HepG2 (cell line): ENCODE data around the gene BCAS4. TPM values are rescaled to one million over a fixed set of nuclear protein-coding genes. Genes with fewer than 3 reads are reported as not detected.
A peak's percentile ranks its signal among the peaks of the same experiment; 100 is the strongest.

Experiments
- ATM ChIP-seq: fragments of 450-650 bp; IDR thresholded peaks from 2 replicates; pipeline ENCODE4 v1.7.1; 2017; ENCODE audit warnings: mild to moderate bottlenecking, borderline replicate concordance
- KDM1A ChIP-seq: IDR thresholded peaks from 2 replicates; pipeline ENCODE4 v1.6.1; 2016; ENCODE audit warnings: missing compliant biosample characterization
- KDM6A ChIP-seq: IDR thresholded peaks from 2 replicates; pipeline ENCODE4 v1.6.1; 2016; ENCODE audit warnings: low read depth
- RBAK ChIP-seq: sonication (generic); formaldehyde crosslinking; IDR thresholded peaks from 2 replicates; pipeline ENCODE4 v1.5.1; 2020; ENCODE audit warnings: mild to moderate bottlenecking, missing genetic modification reagents
- SETDB1 ChIP-seq: sonication (generic); formaldehyde crosslinking; IDR thresholded peaks from 2 replicates; pipeline ENCODE4 v1.5.1; 2020; ENCODE audit warnings: missing genetic modification reagents, mild to moderate bottlenecking, borderline replicate concordance
- SIX1 ChIP-seq: sonication (generic); formaldehyde crosslinking; IDR thresholded peaks from 2 replicates; pipeline ENCODE4 v1.4.0; 2020; ENCODE audit warnings: missing genetic modification reagents, borderline replicate concordance
- TAF15 ChIP-seq: fragments of 200-400 bp; formaldehyde crosslinking; IDR thresholded peaks from one replicate; pipeline ENCODE4 v1.6.1; 2018; ENCODE audit warnings: mild to moderate bottlenecking, low read depth, low read length; ENCODE audit not compliant: poor library complexity, severe bottlenecking
- ZFP41 ChIP-seq: sonication (generic); formaldehyde crosslinking; IDR thresholded peaks from 2 replicates; pipeline ENCODE4 v1.4.0; 2020; ENCODE audit warnings: mild to moderate bottlenecking, missing genetic modification reagents, borderline replicate concordance
- ZGPAT ChIP-seq: IDR thresholded peaks from 2 replicates; pipeline ENCODE4 v1.6.1; 2016; ENCODE audit warnings: mild to moderate bottlenecking
- ZNF180 ChIP-seq: sonication (generic); formaldehyde crosslinking; IDR thresholded peaks from 2 replicates; pipeline ENCODE4 v1.4.0; 2020; ENCODE audit warnings: low read depth, missing genetic modification reagents, borderline replicate concordance
- ZNF44 ChIP-seq: sonication (generic); formaldehyde crosslinking; IDR thresholded peaks from 2 replicates; pipeline ENCODE4 v1.5.1; 2020; ENCODE audit warnings: mild to moderate bottlenecking, missing genetic modification reagents
- ZNF468 ChIP-seq: sonication (generic); formaldehyde crosslinking; IDR thresholded peaks from 2 replicates; pipeline ENCODE4 v1.8.0; 2022; ENCODE audit warnings: mild to moderate bottlenecking, moderate library complexity, missing genetic modification reagents
- ZNF543 ChIP-seq: sonication (generic); formaldehyde crosslinking; IDR thresholded peaks from 2 replicates; pipeline ENCODE4 v1.4.0; 2020; ENCODE audit warnings: mild to moderate bottlenecking, missing genetic modification reagents
- ZNF567 ChIP-seq: sonication (generic); formaldehyde crosslinking; IDR thresholded peaks from 2 replicates; pipeline ENCODE4 v1.8.1; 2023; ENCODE audit warnings: mild to moderate bottlenecking, missing genetic modification reagents, borderline replicate concordance
- ZNF574 ChIP-seq: sonication (generic); formaldehyde crosslinking; IDR thresholded peaks from 2 replicates; pipeline ENCODE4 v1.4.0; 2020; ENCODE audit warnings: missing genetic modification reagents
- ZNF580 ChIP-seq: IDR thresholded peaks from 2 replicates; pipeline ENCODE4 v1.6.1; 2016; ENCODE audit warnings: low read depth, borderline replicate concordance
- ZNF644 ChIP-seq: IDR thresholded peaks from 2 replicates; pipeline ENCODE4 v1.6.1; 2016; ENCODE audit warnings: low read depth
- ZSCAN30 ChIP-seq: sonication (generic); formaldehyde crosslinking; IDR thresholded peaks from 2 replicates; pipeline ENCODE4 v1.5.0; 2020; ENCODE audit warnings: mild to moderate bottlenecking, missing genetic modification reagents
- polyA plus RNA-seq, 8 experiments: library from polyadenylated mRNA; depleted of rRNA in 3 of 8; stranded (reverse) in 7 of 8; unstranded in 1 of 8; fragments of >200 nt; fragmentation: Illumina TruSeq in 4 of 8; extraction: Trizol in 4 of 8; gene quantifications; 2 replicates each; pipeline versions ENCODE4 v1.2.1 to v1.2.3, GENCODE V29; 2011 to 2016; ENCODE audit warnings: low read depth in 4 of 8, missing spikeins in 1 of 8, mixed read lengths in 1 of 8; ENCODE audit not compliant: insufficient read depth in 1 of 8
- total RNA-seq, 5 experiments: library from RNA; depleted of rRNA; stranded (reverse); fragments of >200 nt; fragmentation: Illumina TruSeq; extraction: Trizol; gene quantifications; 2 replicates each; pipeline ENCODE4 v1.2.3, GENCODE V29; 2016; ENCODE audit warnings: low read depth in 1 of 5
- TF ChIP-seq, protein P1 (sequence below): sonication (generic); formaldehyde crosslinking; IDR thresholded peaks from 2 replicates; pipeline ENCODE4 v1.4.0; 2020; ENCODE audit warnings: mild to moderate bottlenecking, low read depth, missing genetic modification reagents
- TF ChIP-seq, protein P2 (sequence below): sonication (generic); formaldehyde crosslinking; conservative IDR thresholded peaks from 2 replicates; pipeline ENCODE4 v1.5.0; 2020; ENCODE audit warnings: missing genetic modification reagents

The BCAS4 gene
- total and polyA plus RNA-seq, 2 of the 13 experiments (the other 11 are each of a cell fraction or from before 2014, with no cell fraction given), result 7.2 to 8.0 TPM

- TF ChIP-seq ATM, result no peak
- no peak for TF ChIP-seq ZNF644 (CRISPR knock-in tag)
- TF ChIP-seq, protein P1, sequence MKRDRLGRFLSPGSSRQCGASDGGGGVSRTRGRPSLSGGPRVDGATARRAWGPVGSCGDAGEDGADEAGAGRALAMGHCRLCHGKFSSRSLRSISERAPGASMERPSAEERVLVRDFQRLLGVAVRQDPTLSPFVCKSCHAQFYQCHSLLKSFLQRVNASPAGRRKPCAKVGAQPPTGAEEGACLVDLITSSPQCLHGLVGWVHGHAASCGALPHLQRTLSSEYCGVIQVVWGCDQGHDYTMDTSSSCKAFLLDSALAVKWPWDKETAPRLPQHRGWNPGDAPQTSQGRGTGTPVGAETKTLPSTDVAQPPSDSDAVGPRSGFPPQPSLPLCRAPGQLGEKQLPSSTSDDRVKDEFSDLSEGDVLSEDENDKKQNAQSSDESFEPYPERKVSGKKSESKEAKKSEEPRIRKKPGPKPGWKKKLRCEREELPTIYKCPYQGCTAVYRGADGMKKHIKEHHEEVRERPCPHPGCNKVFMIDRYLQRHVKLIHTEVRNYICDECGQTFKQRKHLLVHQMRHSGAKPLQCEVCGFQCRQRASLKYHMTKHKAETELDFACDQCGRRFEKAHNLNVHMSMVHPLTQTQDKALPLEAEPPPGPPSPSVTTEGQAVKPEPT (CRISPR knock-in tag), result 0 out of 2 replicates have a peak, but pooled peaks have one; percentile 4
- TF ChIP-seq RBAK (CRISPR knock-in tag), result no peak
- no peak for TF ChIP-seq KDM1A
- no peak for TF ChIP-seq TAF15
- TF ChIP-seq ZGPAT, result no peak
- TF ChIP-seq, protein P2, sequence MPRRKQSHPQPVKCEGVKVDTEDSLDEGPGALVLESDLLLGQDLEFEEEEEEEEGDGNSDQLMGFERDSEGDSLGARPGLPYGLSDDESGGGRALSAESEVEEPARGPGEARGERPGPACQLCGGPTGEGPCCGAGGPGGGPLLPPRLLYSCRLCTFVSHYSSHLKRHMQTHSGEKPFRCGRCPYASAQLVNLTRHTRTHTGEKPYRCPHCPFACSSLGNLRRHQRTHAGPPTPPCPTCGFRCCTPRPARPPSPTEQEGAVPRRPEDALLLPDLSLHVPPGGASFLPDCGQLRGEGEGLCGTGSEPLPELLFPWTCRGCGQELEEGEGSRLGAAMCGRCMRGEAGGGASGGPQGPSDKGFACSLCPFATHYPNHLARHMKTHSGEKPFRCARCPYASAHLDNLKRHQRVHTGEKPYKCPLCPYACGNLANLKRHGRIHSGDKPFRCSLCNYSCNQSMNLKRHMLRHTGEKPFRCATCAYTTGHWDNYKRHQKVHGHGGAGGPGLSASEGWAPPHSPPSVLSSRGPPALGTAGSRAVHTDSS (CRISPR knock-in tag), result no peak
- no peak for TF ChIP-seq SETDB1 (CRISPR knock-in tag)
- no peak for TF ChIP-seq ZNF468 (CRISPR knock-in tag)
- no peak; the same call in 1 of the 2 replicates for TF ChIP-seq ZNF543
- TF ChIP-seq ZSCAN30, result no peak
- no peak for TF ChIP-seq SIX1 (CRISPR knock-in tag)
- TF ChIP-seq ZNF180 (CRISPR knock-in tag), result no peak
- no peak for TF ChIP-seq KDM6A (CRISPR knock-in tag)
- no peak for TF ChIP-seq ZNF567 (CRISPR knock-in tag)
- no peak for TF ChIP-seq ZNF44 (CRISPR knock-in tag)
- TF ChIP-seq ZNF580 (CRISPR knock-in tag), result no peak
- no peak for TF ChIP-seq ZFP41 (CRISPR knock-in tag)
- TF ChIP-seq ZNF574 (CRISPR knock-in tag), result no peak
Observed at GRCh38 chr20:50789968-50790650, 4.8 kb upstream of the BCAS4 start (continued).
